Heart right ventricle (tissue), 16 donors: ENCODE results near the gene IQGAP2. TPM values are rescaled to one million over a fixed set of nuclear protein-coding genes. Genes with fewer than 3 reads are reported as not detected.

ENCODE experiments used
- ATAC-seq, 8 donors: fragments of 200-7000 bp; cut with Tn5 transposase; one replicate each; pipeline ENCODE4 v1.9.1; 2020; ENCODE audit warnings: mild to moderate bottlenecking in 8 of 8, moderate library complexity in 8 of 8, moderate number of reproducible peaks in 1 of 8
- DNase-seq, 2 donors: peaks; one replicate each; pipeline ENCODE4 v3.0.0-alpha.2; 2020
- H3K27ac ChIP-seq, 10 donors: fragments of 200-600 bp; sonication (generic) in 2 of 10; one replicate each; pipeline versions ENCODE4 v1.5.0 to v1.8.0; 2020 to 2022; ENCODE audit warnings: mild to moderate bottlenecking in 3 of 10
- H3K27me3 ChIP-seq, 7 donors: fragments of 200-600 bp; one replicate each; pipeline ENCODE4 v1.8.0; 2021 to 2022; ENCODE audit warnings: mild to moderate bottlenecking in 2 of 7
- H3K36me3 ChIP-seq, 9 donors: fragments of 200-600 bp; sonication (generic) in 1 of 9; one replicate each; pipeline versions ENCODE4 v1.5.0 to v1.8.0; 2020 to 2022; ENCODE audit warnings: mild to moderate bottlenecking in 2 of 9
- H3K4me1 ChIP-seq, 9 donors: fragments of 200-600 bp; sonication (generic) in 1 of 9; one replicate each; pipeline versions ENCODE4 v1.5.0 to v1.8.0; 2020 to 2022; ENCODE audit warnings: mild to moderate bottlenecking in 4 of 9
- H3K4me3 ChIP-seq, 10 donors: fragments of 200-600 bp; sonication (generic) in 2 of 10; one replicate each; pipeline versions ENCODE4 v1.5.0 to v1.8.0; 2020 to 2022; ENCODE audit warnings: mild to moderate bottlenecking in 7 of 10, moderate library complexity in 2 of 10
- H3K9me3 ChIP-seq, 11 donors: fragments of 200-600 bp in 10 of 11; sonication (generic) in 2 of 11; one replicate each; pipeline versions ENCODE4 v1.5.0 to v1.8.0; 2013 to 2022; ENCODE audit warnings: mild to moderate bottlenecking in 2 of 11, control low read depth in 1 of 11, moderate library complexity in 1 of 11
- WGBS, 2 donors: extraction: QIAGEN DNeasy Blood & Tissue Kit; methylation state at CpG; one replicate each; pipeline ENCODE4 v1.1.7; 2013; ENCODE audit warnings: inconsistent platforms in 1 of 2; 5-methylcytosine and 5-hydroxymethylcytosine counted together
- intact Hi-C, 10 donors: fragments of 100-400 bp; cut with DNase I; formaldehyde crosslinking; loops; one replicate each; pipeline versions ENCODE4 v1.11.1 to v1.14.2; 2022
- polyA plus RNA-seq, 2 donors: library from polyadenylated mRNA; stranded (reverse); fragments of 200-250 nt; gene quantifications; one replicate each; pipeline ENCODE4 v1.2.3, GENCODE V29; 2013
- total RNA-seq, 10 donors: library from RNA; stranded (reverse); fragmentation: NEBNext Ultra II Directional in 3 of 10; extraction: Animal tissue kit (Norgen Biotek cat#: 25700) in 3 of 10; gene quantifications; one replicate each; pipeline versions ENCODE4 v1.2.1 to v1.2.4, GENCODE V29; 2021 to 2023
- TF ChIP-seq, protein P1 (sequence below), 9 donors: fragments of 200-600 bp; sonication (generic) in 2 of 9; IDR thresholded peaks; one replicate each; pipeline versions ENCODE4 v1.5.0 to v1.8.0; 2021 to 2022; ENCODE audit warnings: antibody characterized with exemption in 9 of 9, mild to moderate bottlenecking in 5 of 9, moderate library complexity in 1 of 9
- donor health status: Arrhythmogenic right ventricular cardiomyopathy.
- donor health status: ischemic (EF 13 %, LVEDD 7.1; RV severe dilation, severe dysfunction).
- donor health status: healthy with polysubstance abuse.
- donor health status: DM: no; HTN: yes; CAD: no.
- donor health status: DM: no; HTN: no; CAD: no.
- donor health status: ischemic (EF 25% LVEDD 6.9; RV normal size, moderate dysfunction).
- donor health status: ischemic (EF 25% LVEDD 5.7; RV mildly dilated, moderate dysfunction).
- donor health status: healthy.
- donor health status: DM: yes; HTN: yes; CAD: no.
- donor health status: Ischemic cardiomyopathy.
- donor health status: ischemic (EF 35%, LVEDD 5.7; RV mildly dilated, moderate dysfunction).
- donor health status: nonischemic (EF 11% LVEDD 7.7; RV severe dilation, severe dysfunction).
- donor health status: DM: yes; HTN: yes; CAD: no.
- donor health status: PGD.
- donor health status: ischemic (EF 29% LVEDD 5.4; RV normal size, mild dysfunction).
- donor health status: nonischemic (EF 23%, LVEDD 6.1; RV moderate dilation, normal function).

The IQGAP2 gene
- total and polyA plus RNA-seq, 12 donors = 2.5 to 22.3 (median 5.0) TPM

GRCh38 chr5:76495870-76496269, 92.8 kb downstream of the IQGAP2 start:
- no peak overlapping the region for H3K27ac ChIP-seq
- H3K4me1 ChIP-seq = peaks cover 0 to 4% (median 0%) of the 10 kb centered on the region in 9 donors
- intact Hi-C loops = no loop called here
- no peaks in the 10 kb centered on the region for H3K36me3 ChIP-seq
- no peaks in the 10 kb centered on the region for H3K9me3 ChIP-seq
- DNase-seq = no peak
- H3K4me3 ChIP-seq = no peak overlapping the region
- WGBS, 2 donors = 81 to 92% methylated on average over 4 of the region's 4 CpGs
- H3K27me3 ChIP-seq = peaks cover 0 to 7% (median 0%) of the 10 kb centered on the region in 7 donors
- no peak for ATAC-seq
- TF ChIP-seq, protein P1, sequence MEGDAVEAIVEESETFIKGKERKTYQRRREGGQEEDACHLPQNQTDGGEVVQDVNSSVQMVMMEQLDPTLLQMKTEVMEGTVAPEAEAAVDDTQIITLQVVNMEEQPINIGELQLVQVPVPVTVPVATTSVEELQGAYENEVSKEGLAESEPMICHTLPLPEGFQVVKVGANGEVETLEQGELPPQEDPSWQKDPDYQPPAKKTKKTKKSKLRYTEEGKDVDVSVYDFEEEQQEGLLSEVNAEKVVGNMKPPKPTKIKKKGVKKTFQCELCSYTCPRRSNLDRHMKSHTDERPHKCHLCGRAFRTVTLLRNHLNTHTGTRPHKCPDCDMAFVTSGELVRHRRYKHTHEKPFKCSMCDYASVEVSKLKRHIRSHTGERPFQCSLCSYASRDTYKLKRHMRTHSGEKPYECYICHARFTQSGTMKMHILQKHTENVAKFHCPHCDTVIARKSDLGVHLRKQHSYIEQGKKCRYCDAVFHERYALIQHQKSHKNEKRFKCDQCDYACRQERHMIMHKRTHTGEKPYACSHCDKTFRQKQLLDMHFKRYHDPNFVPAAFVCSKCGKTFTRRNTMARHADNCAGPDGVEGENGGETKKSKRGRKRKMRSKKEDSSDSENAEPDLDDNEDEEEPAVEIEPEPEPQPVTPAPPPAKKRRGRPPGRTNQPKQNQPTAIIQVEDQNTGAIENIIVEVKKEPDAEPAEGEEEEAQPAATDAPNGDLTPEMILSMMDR (IDR thresholded peaks at IDR 0.05) = no peak

DNA sequence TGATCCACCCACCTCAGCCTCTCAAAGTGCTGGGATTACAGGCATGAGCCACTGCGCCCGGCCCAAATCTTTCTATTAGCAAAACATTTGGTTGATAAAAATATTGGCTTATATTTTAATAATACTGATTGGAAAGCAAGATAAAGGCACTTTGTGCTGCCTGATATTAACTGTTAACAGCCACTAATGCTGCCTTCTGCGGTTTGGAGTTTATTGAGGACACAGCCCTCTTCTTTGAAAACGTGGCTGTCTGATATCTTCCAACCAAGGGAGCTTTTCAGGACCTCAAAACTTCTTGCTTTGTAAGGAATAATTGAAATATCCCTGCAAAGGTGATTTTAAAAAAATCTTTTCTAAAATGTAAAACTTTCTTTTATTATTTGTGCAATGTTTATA, 94.0 kb downstream of the IQGAP2 start:
- no peak for ATAC-seq

GRCh38 chr5:76497986-76498717, 95.1 kb downstream of the IQGAP2 start:
- Histone ChIP-seq H3K27me3 (peaks cover 0 to 4% (median 0%) of the 10 kb centered on the region in 7 donors), H3K4me3 (no peak overlapping the region), H3K27ac (no peak overlapping the region), H3K4me1 (peaks cover 0 to 4% (median 0%) of the 10 kb centered on the region in 9 donors), H3K9me3 (no peaks in the 10 kb centered on the region), H3K36me3 (no peaks in the 10 kb centered on the region)
- intact Hi-C loops = no loop called here
- TF ChIP-seq, protein P1 (IDR thresholded peaks at IDR 0.05) = no peak
- WGBS, 2 donors = 66 to 67% methylated on average over 4 of the region's 4 CpGs
- ATAC-seq (no peak), DNase-seq (no peak)

More for the DNA sequence above, 94.0 kb downstream of the IQGAP2 start:
- DNase-seq = no peak
- peaks cover 0 to 7% (median 0%) of the 10 kb centered on the region in 7 donors for H3K27me3 ChIP-seq
- peaks cover 0 to 4% (median 0%) of the 10 kb centered on the region in 9 donors for H3K4me1 ChIP-seq
- H3K9me3 ChIP-seq = no peaks in the 10 kb centered on the region
- WGBS, 2 donors = 73 to 82% methylated on average over 4 of the region's 4 CpGs
- intact Hi-C loops = no loop called here
- H3K27ac ChIP-seq = no peak overlapping the region
- TF ChIP-seq, protein P1 (IDR thresholded peaks at IDR 0.05) = no peak
- H3K4me3 ChIP-seq = no peak overlapping the region
- no peaks in the 10 kb centered on the region for H3K36me3 ChIP-seq

- no peak overlapping the region for H3K27ac ChIP-seq
- 81 to 88% methylated on average over 2 of the region's 2 CpGs for WGBS, 2 donors
- no peaks in the 10 kb centered on the region for H3K36me3 ChIP-seq
- TF ChIP-seq, protein P1 (IDR thresholded peaks at IDR 0.05) = no peak
- no peaks in the 10 kb centered on the region for H3K9me3 ChIP-seq
- H3K4me1 ChIP-seq = peaks cover 0 to 4% (median 0%) of the 10 kb centered on the region in 9 donors
- intact Hi-C loops = no loop called here
- peaks cover 0 to 4% (median 0%) of the 10 kb centered on the region in 7 donors for H3K27me3 ChIP-seq
- no peak overlapping the region for H3K4me3 ChIP-seq
- no peak for DNase-seq
- no peak for ATAC-seq
Measured at GRCh38 chr5:76499507-76500161, 96.5 kb downstream of the IQGAP2 start.
